SK-N-SH (cell line): Measurements from ENCODE around the gene PRSS1.
"Not testable (repeated sequence)": the region's sequence is repeated elsewhere in the genome, so short reads cannot be mapped to it uniquely, and the experiment has no call there.

Experiments used
- EP300 ChIP-seq, 2 experiments: IDR thresholded peaks; 2 replicates each; pipeline versions ENCODE4 v1.4.0 to v1.6.1; 2012; ENCODE audit warnings: borderline replicate concordance in 1 of 2, low read depth in 1 of 2, low read length in 1 of 2
- GATA2 ChIP-seq: sonication (generic); formaldehyde crosslinking; IDR thresholded peaks from 2 replicates; pipeline ENCODE4 v1.5.0; 2020; ENCODE audit warnings: mild to moderate bottlenecking, missing genetic modification reagents
- MEF2A ChIP-seq: IDR thresholded peaks from 2 replicates; pipeline ENCODE4 v1.4.0; 2012; ENCODE audit warnings: low read depth, borderline replicate concordance
- NFIC ChIP-seq: IDR thresholded peaks from 2 replicates; pipeline ENCODE4 v1.4.0; 2012; ENCODE audit warnings: borderline replicate concordance
- RFX5 ChIP-seq: IDR thresholded peaks from 2 replicates; pipeline ENCODE4 v1.6.1; 2012; ENCODE audit warnings: mild to moderate bottlenecking, improper control_type of control experiment, low read length
- USF2 ChIP-seq: fragments of 150-350 bp; IDR thresholded peaks from 2 replicates; pipeline ENCODE4 v1.6.1; 2017; ENCODE audit warnings: antibody characterized with exemption, low read length, low read depth, borderline replicate concordance
- TF ChIP-seq, protein P1 (sequence below): fragments of 200-600 bp; sonication (generic); IDR thresholded peaks from 2 replicates; pipeline ENCODE4 v1.6.1; 2017; ENCODE audit warnings: antibody characterized with exemption, mild to moderate bottlenecking, moderate library complexity
- TF ChIP-seq, protein P2 (sequence below): IDR thresholded peaks from 2 replicates; pipeline ENCODE4 v1.6.1; 2012; ENCODE audit warnings: mild to moderate bottlenecking, low read depth, low read length, moderate library complexity

DNA sequence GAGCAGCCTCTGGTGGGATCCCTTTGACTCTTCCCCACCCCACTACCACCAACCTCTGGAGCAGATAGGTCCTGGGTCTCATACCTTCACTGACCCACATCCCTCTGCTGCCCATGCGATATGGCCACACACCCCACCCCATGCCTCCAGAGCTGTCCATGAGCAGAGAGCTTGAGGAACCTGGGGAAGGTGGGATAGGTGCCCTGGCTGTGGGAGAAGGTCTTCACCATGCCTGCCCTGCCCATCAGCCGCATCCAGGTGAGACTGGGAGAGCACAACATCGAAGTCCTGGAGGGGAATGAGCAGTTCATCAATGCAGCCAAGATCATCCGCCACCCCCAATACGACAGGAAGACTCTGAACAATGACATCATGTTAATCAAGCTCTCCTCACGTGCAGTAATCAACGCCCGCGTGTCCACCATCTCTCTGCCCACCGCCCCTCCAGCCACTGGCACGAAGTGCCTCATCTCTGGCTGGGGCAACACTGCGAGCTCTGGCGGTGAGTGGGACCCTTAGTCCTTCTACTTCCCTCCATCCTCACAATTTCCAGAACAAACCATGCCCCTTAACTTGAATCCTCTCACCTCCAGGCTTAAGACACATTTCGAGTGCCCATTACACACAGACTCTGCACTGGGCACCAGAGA lies 2.4 kb downstream of the PRSS1 start:
- TF ChIP-seq, protein P1, sequence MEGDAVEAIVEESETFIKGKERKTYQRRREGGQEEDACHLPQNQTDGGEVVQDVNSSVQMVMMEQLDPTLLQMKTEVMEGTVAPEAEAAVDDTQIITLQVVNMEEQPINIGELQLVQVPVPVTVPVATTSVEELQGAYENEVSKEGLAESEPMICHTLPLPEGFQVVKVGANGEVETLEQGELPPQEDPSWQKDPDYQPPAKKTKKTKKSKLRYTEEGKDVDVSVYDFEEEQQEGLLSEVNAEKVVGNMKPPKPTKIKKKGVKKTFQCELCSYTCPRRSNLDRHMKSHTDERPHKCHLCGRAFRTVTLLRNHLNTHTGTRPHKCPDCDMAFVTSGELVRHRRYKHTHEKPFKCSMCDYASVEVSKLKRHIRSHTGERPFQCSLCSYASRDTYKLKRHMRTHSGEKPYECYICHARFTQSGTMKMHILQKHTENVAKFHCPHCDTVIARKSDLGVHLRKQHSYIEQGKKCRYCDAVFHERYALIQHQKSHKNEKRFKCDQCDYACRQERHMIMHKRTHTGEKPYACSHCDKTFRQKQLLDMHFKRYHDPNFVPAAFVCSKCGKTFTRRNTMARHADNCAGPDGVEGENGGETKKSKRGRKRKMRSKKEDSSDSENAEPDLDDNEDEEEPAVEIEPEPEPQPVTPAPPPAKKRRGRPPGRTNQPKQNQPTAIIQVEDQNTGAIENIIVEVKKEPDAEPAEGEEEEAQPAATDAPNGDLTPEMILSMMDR = not testable (repeated sequence)
- not testable (repeated sequence) for TF ChIP-seq GATA2 (CRISPR knock-in tag); EP300 (IDR thresholded peaks at IDR 0.05; ENCODE audit: borderline replicate concordance in 1 of 2, low read depth in 1 of 2, low read length in 1 of 2); NFIC; USF2; MEF2A; RFX5
- TF ChIP-seq, protein P2, sequence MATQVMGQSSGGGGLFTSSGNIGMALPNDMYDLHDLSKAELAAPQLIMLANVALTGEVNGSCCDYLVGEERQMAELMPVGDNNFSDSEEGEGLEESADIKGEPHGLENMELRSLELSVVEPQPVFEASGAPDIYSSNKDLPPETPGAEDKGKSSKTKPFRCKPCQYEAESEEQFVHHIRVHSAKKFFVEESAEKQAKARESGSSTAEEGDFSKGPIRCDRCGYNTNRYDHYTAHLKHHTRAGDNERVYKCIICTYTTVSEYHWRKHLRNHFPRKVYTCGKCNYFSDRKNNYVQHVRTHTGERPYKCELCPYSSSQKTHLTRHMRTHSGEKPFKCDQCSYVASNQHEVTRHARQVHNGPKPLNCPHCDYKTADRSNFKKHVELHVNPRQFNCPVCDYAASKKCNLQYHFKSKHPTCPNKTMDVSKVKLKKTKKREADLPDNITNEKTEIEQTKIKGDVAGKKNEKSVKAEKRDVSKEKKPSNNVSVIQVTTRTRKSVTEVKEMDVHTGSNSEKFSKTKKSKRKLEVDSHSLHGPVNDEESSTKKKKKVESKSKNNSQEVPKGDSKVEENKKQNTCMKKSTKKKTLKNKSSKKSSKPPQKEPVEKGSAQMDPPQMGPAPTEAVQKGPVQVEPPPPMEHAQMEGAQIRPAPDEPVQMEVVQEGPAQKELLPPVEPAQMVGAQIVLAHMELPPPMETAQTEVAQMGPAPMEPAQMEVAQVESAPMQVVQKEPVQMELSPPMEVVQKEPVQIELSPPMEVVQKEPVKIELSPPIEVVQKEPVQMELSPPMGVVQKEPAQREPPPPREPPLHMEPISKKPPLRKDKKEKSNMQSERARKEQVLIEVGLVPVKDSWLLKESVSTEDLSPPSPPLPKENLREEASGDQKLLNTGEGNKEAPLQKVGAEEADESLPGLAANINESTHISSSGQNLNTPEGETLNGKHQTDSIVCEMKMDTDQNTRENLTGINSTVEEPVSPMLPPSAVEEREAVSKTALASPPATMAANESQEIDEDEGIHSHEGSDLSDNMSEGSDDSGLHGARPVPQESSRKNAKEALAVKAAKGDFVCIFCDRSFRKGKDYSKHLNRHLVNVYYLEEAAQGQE = not testable (repeated sequence)
